Naive B cell (primary cell): ENCODE measurements around the gene SASS6. TPM values are rescaled to one million over a fixed set of nuclear protein-coding genes. Genes with fewer than 3 reads are reported as not detected.
"Not testable (repeated sequence)": the region's sequence is repeated elsewhere in the genome, so short reads cannot be mapped to it uniquely, and the experiment has no call there.

Experiments
- ATAC-seq, 2 donors: fragments of 150-1000 bp; cut with Tn5 transposase; 2 replicates each; pipeline ENCODE4 v1.10.0; 2021; ENCODE audit warnings: low read depth in 2 of 2, mild to moderate bottlenecking in 2 of 2, moderate library complexity in 2 of 2
- DNase-seq: peaks from one replicate; pipeline ENCODE4 v3.0.0; 2022
- H3K27ac Mint-ChIP-seq, 6 donors: one replicate each; pipeline ENCODE4 v1.8.0; 2020 to 2022; ENCODE audit warnings: mild to moderate bottlenecking in 6 of 6, mixed read lengths in 6 of 6, moderate library complexity in 5 of 6, inconsistent platforms in 2 of 6
- H3K27me3 Mint-ChIP-seq, 3 donors: one replicate each; pipeline ENCODE4 v1.8.0; 2021 to 2022; ENCODE audit warnings: mixed read lengths in 3 of 3, mild to moderate bottlenecking in 1 of 3
- H3K36me3 Mint-ChIP-seq, 2 donors: one replicate each; pipeline ENCODE4 v1.8.0; 2020 to 2022; ENCODE audit warnings: mixed read lengths in 2 of 2, inconsistent platforms in 1 of 2, mild to moderate bottlenecking in 1 of 2
- H3K4me1 Mint-ChIP-seq, 3 donors: one replicate each; pipeline ENCODE4 v1.8.0; 2020 to 2022; ENCODE audit warnings: mixed read lengths in 3 of 3, inconsistent platforms in 1 of 3, mild to moderate bottlenecking in 1 of 3, moderate library complexity in 1 of 3
- H3K4me3 Mint-ChIP-seq, 8 donors: one replicate each; pipeline ENCODE4 v1.8.0; 2020 to 2022; ENCODE audit warnings: mild to moderate bottlenecking in 8 of 8, mixed read lengths in 8 of 8, moderate library complexity in 8 of 8, inconsistent platforms in 2 of 8
- H3K9me3 Mint-ChIP-seq, 7 donors: one replicate each; pipeline ENCODE4 v1.8.0; 2020 to 2022; ENCODE audit warnings: mixed read lengths in 7 of 7, mild to moderate bottlenecking in 5 of 7, inconsistent platforms in 2 of 7, moderate library complexity in 1 of 7
- polyA plus RNA-seq, 6 donors: library from polyadenylated mRNA; unstranded; fragments of 300-500 nt; fragmentation: Illumina TruSeq; gene quantifications; one replicate each; pipeline ENCODE4 v1.2.3, GENCODE V29; 2021; ENCODE audit warnings: low read depth in 6 of 6

SASS6 gene
- polyA plus RNA-seq, 6 donors from 2014 or later = 2.4 to 4.0 (median 3.0) TPM

DNA sequence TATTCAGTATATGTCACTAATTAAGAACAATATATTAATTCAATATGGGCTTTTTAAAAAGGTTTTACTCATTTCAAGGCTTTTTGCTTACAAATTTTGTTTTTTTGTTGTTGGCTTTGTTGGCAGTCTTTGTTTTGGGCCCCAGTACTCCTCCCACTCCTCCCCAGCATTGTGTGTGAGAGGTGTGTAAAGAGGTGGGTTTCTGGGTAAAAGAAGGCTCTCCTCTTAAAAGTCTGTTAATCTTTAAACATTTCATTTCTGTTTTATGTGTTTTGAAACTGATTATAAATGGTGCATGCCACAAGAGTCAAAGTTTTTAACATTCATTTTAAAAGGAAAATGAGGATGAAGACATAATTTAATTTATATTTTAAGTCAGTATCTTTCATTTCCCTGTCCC is 79.6 kb downstream of the SASS6 start:
- ATAC-seq (no peak), DNase-seq (no peak)
- Mint-ChIP-seq H3K27me3 (no peaks in the 10 kb centered on the region), H3K36me3 (peaks cover 0 to 6% of the 10 kb centered on the region in 2 donors), H3K9me3 (no peaks in the 10 kb centered on the region), H3K27ac (peak overlapping the region in 3 of 6 donors; percentile 8 to 71 (median 42)), H3K4me3 (no peak overlapping the region), H3K4me1 (peaks cover 28 to 41% (median 32%) of the 10 kb centered on the region in 3 donors)

DNA sequence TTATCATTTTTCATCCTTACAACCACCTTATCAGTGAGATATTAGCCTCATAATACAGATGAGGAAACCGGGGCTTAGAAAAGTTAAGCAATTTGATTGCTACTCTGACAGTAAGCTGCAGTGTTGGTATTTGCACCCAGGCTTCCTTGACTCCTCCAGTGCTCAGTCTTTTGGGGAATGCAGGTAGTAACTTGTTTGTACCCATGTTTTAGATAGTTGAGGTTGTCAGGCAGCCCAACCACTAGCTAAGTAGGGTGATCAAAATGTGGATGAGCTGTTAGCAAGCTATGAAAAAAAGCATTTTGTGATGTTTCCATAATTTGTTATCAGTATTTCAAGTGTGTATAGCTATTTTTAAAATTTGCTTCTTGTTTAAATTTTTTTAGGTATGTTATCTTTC is 80.8 kb downstream of the SASS6 start:
- peaks cover 28 to 52% (median 41%) of the 10 kb centered on the region in 3 donors for H3K4me1 Mint-ChIP-seq
- H3K27me3 Mint-ChIP-seq = no peaks in the 10 kb centered on the region
- peak overlapping the region in 2 of 6 donors; percentile 47 to 68 for H3K27ac Mint-ChIP-seq
- no peaks in the 10 kb centered on the region for H3K9me3 Mint-ChIP-seq
- no peak for ATAC-seq
- H3K36me3 Mint-ChIP-seq = peaks cover 0 to 4% of the 10 kb centered on the region in 2 donors
- no peak overlapping the region for H3K4me3 Mint-ChIP-seq
- DNase-seq = no peak

DNA sequence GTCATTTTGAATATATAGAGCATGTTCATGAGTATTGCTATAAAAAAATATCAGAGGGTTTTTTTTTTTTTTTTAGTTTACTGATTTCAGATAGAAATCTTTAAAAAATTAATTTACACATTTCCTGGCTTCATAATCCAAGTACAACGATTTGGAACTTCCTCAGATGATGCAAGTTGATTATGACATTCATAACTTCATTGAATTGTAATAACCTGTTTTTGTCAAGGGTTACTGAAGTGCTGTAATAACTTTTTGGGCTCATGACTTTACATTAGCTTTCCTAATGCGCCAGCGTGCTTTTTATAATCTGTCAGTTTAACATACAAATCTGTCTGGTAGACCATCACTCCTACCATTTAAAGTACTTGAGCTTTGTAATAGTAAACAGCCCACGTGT is 81.3 kb downstream of the SASS6 start:
- Mint-ChIP-seq H3K4me3 (no peak overlapping the region), H3K9me3 (peaks cover 0 to 2% (median 0%) of the 10 kb centered on the region in 7 donors), H3K27ac (no peak overlapping the region), H3K36me3 (no peaks in the 10 kb centered on the region), H3K4me1 (peaks cover 30 to 52% (median 43%) of the 10 kb centered on the region in 3 donors), H3K27me3 (no peaks in the 10 kb centered on the region)
- no peak for DNase-seq
- ATAC-seq = no peak

DNA sequence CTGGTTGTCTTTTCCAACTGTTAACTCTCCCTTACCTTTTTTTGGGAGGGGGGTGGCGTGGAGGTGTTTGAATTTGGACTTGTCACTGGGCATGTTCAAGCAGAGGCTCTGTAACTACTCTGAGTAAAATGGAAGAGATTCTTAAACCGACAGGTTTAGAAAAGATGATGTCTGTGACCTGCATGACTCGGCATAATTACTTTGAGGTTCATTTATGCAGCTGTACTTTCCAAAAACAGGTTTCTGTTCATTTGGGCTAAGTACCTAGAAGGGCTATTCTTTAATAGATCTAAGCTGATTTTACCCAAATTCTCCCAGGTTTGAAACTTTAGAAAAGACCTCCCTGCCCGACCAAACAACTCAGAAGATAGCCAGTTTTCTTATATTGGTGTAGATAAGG is 82.6 kb downstream of the SASS6 start:
- H3K4me3 Mint-ChIP-seq = no peak overlapping the region

DNA sequence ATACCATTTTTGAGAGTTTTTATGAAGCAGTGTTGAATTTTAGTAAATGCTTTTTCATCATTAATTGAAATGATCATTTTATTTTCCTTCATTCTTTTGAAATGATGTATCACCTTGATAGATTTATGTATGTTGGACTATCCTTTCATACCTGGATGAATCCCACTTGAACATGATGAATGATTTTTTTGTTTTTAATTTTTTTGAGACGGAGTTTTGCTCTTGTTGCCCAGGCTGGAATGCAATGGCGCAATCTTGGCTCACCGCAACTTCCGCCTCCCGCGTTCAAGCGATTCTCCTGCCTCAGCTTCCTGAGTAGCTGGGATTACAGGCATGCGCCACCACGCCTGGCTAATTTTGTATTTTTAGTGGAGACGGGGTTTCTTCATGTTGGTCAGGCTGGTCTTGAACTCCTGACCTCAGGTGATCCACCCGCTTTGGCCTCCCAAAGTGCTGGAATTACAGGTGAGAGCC is 85.5 kb downstream of the SASS6 start:
- Mint-ChIP-seq H3K4me3 (peak overlapping the region; percentile 22 to 79 (median 70)), H3K27ac (peak overlapping the region; percentile 76 to 97 (median 90)), H3K4me1 (peaks cover 45 to 71% (median 64%) of the 10 kb centered on the region in 3 donors)
- not testable (repeated sequence) for H3K9me3 Mint-ChIP-seq, DNase-seq, ATAC-seq, H3K36me3 Mint-ChIP-seq, H3K27me3 Mint-ChIP-seq

More for the DNA sequence above, 82.6 kb downstream of the SASS6 start:
- no peak for ATAC-seq
- Mint-ChIP-seq H3K36me3 (peaks cover 0 to under 1% of the 10 kb centered on the region in 2 donors), H3K27ac (peak overlapping the region in 2 of 6 donors; percentile 23 to 54), H3K27me3 (no peaks in the 10 kb centered on the region), H3K9me3 (peaks cover 0 to 2% (median 0%) of the 10 kb centered on the region in 7 donors), H3K4me1 (peaks cover 28 to 49% (median 47%) of the 10 kb centered on the region in 3 donors)
- DNase-seq = no peak

DNA sequence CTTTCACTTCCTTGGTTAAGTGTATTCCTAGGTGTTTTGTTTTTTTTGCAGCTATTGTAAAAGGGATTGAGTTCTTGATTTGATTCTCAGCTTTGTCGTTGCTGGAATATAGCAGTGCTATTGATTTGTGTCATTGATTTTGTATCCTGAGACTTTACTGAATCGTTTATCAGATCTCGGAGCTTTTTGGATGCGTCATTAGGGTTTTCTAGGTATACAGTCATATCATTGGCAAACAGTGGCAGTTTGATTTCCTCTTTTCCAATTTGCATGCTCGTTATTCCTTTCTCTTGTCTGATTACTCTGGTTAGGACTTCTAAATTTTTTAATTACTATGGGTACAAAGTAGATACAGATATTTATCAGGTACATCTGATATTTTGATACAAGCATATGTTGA is 87.5 kb downstream of the SASS6 start:
- H3K27me3 Mint-ChIP-seq = no peaks in the 10 kb centered on the region
- H3K27ac Mint-ChIP-seq = peak overlapping the region in 4 of 6 donors; percentile 2 to 78 (median 38)

DNA sequence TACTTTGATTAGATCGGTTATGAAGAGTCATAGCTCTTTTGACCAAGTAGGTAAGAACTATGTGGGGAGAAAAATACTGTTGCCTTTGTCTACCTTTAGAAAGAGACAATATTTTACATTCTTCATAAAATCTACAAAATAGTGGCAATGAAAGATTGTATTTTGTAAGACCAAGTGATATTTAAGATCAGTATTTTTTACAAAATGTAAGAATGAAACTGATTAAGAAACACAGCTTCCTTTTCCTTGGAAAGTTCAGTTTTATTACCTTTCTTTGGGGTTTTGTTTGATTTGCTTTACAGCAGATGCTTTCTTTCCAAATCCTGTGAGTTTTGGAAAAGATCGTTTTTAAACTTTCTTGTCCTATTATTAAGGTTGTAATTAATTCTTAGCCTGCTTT is 93.1 kb downstream of the SASS6 start:
- DNase-seq = no peak
- Mint-ChIP-seq H3K27me3 (no peaks in the 10 kb centered on the region), H3K9me3 (peaks cover 0 to 2% (median 0%) of the 10 kb centered on the region in 7 donors), H3K4me1 (peaks cover 32 to 75% (median 59%) of the 10 kb centered on the region in 3 donors), H3K27ac (peak overlapping the region; percentile 99 to 100 (median 99)), H3K4me3 (peak overlapping the region; percentile 89 to 100 (median 97)), H3K36me3 (peaks cover 0 to 7% of the 10 kb centered on the region in 2 donors)
- ATAC-seq = no peak

More for the DNA sequence above, 87.5 kb downstream of the SASS6 start:
- no peak for DNase-seq
- H3K4me3 Mint-ChIP-seq = peak overlapping the region in 2 of 8 donors; percentile 37 to 62
- ATAC-seq = no peak
- H3K36me3 Mint-ChIP-seq = peaks cover 0 to 5% of the 10 kb centered on the region in 2 donors
- peaks cover 49 to 82% (median 81%) of the 10 kb centered on the region in 3 donors for H3K4me1 Mint-ChIP-seq
- H3K9me3 Mint-ChIP-seq = peaks cover 0 to 4% (median 0%) of the 10 kb centered on the region in 7 donors

DNA sequence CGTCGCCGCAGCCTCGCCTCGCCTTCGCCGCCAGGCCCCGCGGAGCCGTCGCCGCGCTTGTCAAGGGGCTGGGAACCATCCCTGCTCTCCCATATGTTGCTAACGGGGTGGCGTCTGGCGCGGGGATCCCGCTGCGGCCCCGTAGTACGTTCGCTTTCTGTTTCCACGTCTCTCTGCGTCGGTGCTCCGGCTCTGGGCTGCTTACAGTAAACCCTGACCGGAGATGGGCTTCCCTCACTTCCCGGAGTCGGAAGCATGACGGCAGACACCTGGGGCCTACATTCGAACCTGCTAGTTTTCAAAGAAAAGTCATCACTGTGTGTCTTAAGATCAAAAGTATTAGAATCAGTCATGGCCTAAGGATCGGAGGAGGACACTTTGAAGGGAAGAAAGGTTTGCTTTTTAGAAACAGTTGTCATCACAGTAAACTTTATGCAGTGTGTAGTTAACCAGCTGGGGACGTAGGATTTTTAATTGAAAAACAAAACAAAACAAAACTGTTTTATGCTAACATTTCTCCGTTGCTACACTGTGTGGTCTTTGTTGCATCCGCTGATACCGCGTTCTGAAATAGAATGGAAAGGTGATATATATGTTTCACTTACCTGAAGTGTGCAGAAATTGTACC is 94.0 kb downstream of the SASS6 start:
- Mint-ChIP-seq H3K4me3 (peak overlapping the region; percentile 89 to 100 (median 97)), H3K9me3 (no peaks in the 10 kb centered on the region), H3K27ac (peak overlapping the region; percentile 99 to 100 (median 99)), H3K4me1 (peaks cover 26 to 66% (median 51%) of the 10 kb centered on the region in 3 donors), H3K27me3 (no peaks in the 10 kb centered on the region), H3K36me3 (peaks cover 0 to 7% of the 10 kb centered on the region in 2 donors)
- DNase-seq (peak; percentile 70), ATAC-seq (peak; percentile 49 to 50)

DNA sequence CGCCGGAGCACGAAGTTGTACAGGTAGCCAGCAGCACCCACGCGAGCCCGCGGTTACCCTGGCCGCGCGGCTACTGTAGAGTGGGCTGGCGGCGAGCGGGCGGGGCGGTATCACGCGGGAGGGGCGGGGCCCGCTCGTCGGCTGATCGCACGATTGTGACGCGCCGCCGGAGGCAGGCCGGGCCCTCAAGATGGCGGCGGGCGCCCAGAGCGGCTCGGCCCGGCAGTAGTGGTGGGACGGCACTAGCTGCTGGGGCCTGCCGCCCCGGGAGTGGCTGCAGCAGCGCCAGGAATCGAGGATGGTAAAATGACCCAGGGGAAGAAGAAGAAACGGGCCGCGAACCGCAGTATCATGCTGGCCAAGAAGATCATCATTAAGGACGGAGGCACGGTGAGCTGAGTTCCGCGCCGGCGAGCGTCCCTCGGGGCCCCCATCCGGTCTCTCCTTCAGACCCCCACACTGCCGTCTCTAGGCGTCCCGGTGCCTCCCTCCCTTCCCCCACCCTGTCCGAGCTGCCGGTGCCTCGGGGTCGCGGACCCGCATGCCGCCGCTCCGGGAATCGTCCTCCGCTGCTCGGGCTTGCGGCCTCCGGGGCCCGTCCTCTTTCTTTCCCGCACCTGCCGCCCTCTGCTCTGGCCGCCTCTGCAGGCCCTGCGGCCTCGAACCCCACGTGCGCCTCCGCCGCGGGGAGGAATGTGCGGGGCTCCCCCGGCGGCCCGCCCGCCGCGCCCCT is 94.6 kb downstream of the SASS6 start:
- Mint-ChIP-seq H3K36me3 (peaks cover 0 to 7% of the 10 kb centered on the region in 2 donors), H3K4me1 (peaks cover 22 to 62% (median 45%) of the 10 kb centered on the region in 3 donors), H3K27me3 (no peaks in the 10 kb centered on the region), H3K4me3 (peak overlapping the region; percentile 94 to 100 (median 97)), H3K27ac (peak overlapping the region; percentile 99 to 100 (median 99)), H3K9me3 (no peaks in the 10 kb centered on the region)
- ATAC-seq (peak; percentile 90), DNase-seq (peak; percentile 89)

DNA sequence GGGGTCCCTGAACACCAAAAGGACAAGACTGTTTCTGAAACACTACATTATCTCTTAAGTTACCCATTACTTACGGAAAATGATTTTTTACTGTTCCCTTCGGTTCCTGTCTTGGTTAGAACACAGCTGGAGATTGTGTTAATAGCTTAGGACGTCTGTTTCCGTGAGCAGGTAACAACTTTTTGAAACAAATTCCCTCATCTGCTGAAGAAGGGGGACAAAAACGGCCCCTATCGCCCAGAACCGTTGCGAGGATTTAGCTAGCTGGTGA is 95.1 kb downstream of the SASS6 start:
- Mint-ChIP-seq H3K36me3 (peaks cover 0 to 7% of the 10 kb centered on the region in 2 donors), H3K4me3 (peak overlapping the region; percentile 94 to 100 (median 97)), H3K9me3 (no peaks in the 10 kb centered on the region), H3K27me3 (no peaks in the 10 kb centered on the region), H3K27ac (peak overlapping the region; percentile 99 to 100 (median 99)), H3K4me1 (peaks cover 18 to 57% (median 40%) of the 10 kb centered on the region in 3 donors)
- DNase-seq (no peak), ATAC-seq (no peak)

DNA sequence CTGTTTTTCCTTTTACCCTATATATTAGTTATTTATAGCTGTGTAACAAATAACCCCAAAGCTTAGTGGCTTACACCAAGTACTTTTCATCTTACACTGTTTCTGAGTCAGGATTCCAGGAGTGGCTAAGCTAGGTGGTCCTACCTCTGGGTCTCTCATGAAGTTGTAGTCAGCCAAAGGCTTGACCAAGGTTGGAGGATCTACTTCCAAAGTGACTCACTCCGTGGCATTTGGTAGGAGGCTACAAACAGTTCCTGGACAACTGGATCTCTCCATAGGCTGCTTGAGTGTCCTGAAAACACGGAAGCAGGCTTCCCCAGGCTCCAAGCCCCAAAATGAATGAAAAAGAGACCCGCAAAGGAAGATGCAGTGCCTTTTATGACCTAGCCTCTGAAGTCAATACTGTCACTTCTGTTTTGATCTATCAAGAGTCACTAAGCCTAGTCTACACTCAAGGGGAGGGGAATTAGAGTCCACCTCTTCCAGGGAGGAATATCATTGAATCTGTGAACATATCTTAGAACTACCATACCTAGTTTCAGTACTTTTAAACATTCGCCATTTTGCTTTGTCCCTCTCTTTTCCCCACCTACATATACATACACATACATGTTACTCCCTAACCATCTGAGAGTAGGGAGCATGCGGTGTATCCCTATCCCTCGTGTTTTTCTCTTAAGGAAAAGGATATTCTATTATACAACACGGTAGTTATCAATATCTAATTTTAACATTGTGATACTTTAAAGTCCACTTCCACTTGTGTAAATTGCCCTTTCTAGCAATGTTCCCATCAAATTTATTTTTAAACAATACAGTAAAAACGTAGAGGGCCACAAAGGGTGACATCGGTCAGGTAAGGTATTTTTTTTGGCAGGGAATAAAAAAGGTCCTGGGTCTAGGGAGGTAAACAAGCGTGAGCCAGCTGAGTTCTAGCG is 95.7 kb downstream of the SASS6 start:
- H3K9me3 Mint-ChIP-seq = no peaks in the 10 kb centered on the region
- peak; percentile 0 to 1 for ATAC-seq
- H3K36me3 Mint-ChIP-seq = peaks cover 0 to 7% of the 10 kb centered on the region in 2 donors
- peak overlapping the region; percentile 94 to 100 (median 97) for H3K4me3 Mint-ChIP-seq
- H3K4me1 Mint-ChIP-seq = peaks cover 18 to 51% (median 34%) of the 10 kb centered on the region in 3 donors
- DNase-seq = no peak
- H3K27me3 Mint-ChIP-seq = no peaks in the 10 kb centered on the region
- peak overlapping the region; percentile 99 to 100 (median 99) for H3K27ac Mint-ChIP-seq

DNA sequence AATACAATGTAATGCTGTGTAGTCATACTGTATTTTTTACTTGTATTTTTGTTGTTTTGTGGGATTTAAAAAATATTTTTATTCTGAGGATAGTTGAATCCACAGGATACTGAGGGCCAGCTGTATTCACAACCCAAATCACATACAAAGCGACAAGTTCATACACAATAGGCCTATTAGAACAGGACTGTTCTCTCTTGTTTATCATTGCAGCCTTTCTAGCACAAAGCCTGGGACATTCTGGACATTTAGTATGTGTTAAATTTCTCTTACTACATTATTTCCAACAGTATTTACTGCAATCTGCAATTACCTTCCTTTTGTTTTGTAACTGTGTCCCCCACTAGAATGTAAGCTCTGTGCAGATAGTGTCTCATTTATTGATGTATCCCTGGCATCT is 97.5 kb downstream of the SASS6 start:
- peaks cover 14 to 36% (median 24%) of the 10 kb centered on the region in 3 donors for H3K4me1 Mint-ChIP-seq

DNA sequence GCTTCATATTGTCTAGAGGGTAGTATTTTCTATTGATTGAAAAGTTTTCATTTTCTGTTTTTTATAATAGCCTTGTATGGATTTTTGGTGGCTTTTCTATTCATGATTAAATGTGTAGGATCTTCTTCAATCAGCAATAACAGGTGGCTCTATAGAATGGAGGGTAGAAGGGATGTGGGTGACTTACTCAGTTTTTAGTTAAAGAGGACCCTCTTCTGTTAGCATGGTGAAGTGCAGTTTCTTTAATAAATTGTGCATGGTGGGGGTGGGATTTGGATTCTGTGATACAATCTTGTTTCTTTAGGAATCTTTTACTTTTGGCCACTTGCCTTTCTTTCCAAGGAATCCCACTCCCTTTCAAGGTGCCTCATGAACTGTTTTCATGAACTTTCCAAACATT is 98.3 kb downstream of the SASS6 start:
- H3K27me3 Mint-ChIP-seq = no peaks in the 10 kb centered on the region
- ATAC-seq (no peak), DNase-seq (no peak)
- peaks cover 0 to 7% of the 10 kb centered on the region in 2 donors for H3K36me3 Mint-ChIP-seq
- peak overlapping the region in 1 of 8 donors; percentile 37 for H3K4me3 Mint-ChIP-seq
- peak overlapping the region in 3 of 6 donors; percentile 4 to 46 (median 5) for H3K27ac Mint-ChIP-seq
- H3K4me1 Mint-ChIP-seq = peaks cover 14 to 29% (median 24%) of the 10 kb centered on the region in 3 donors
- H3K9me3 Mint-ChIP-seq = no peaks in the 10 kb centered on the region

More for the DNA sequence above, 97.5 kb downstream of the SASS6 start:
- Mint-ChIP-seq H3K27me3 (no peaks in the 10 kb centered on the region), H3K27ac (peak overlapping the region in 2 of 6 donors; percentile 4 to 73), H3K4me3 (peak overlapping the region in 1 of 8 donors; percentile 37), H3K9me3 (no peaks in the 10 kb centered on the region), H3K36me3 (peaks cover 0 to 7% of the 10 kb centered on the region in 2 donors)
- no peak for ATAC-seq
- no peak for DNase-seq
